Endothelial cell of umbilical vein (primary cell): ENCODE data around the gene FUT2. TPM values are rescaled to one million over a fixed set of nuclear protein-coding genes. Genes with fewer than 3 reads are reported as not detected.

Source experiments
- BruUV-seq: library from RNA; stranded (reverse); fragments of 400-500 nt; replicated peaks from 2 replicates; lab custom pipeline; 2021; lab: Mats Ljungman, UMichigan
- CTCF ChIA-PET: fragments of 300-600, 350-600 bp; sonication (Branson Sonifier 250); formaldehyde crosslinking; loops from one replicate; lab custom pipeline; 2021; ENCODE audit warnings: antibody characterized with exemption, inconsistent platforms; lab: Charles Lee
- POLR2A ChIA-PET: fragments of 300-600, 350-600 bp; sonication (Branson Sonifier 250); formaldehyde crosslinking; loops from one replicate; lab custom pipeline; 2021; ENCODE audit warnings: antibody characterized with exemption, inconsistent platforms; lab: Charles Lee
- DNase-seq: peaks from one replicate; pipeline ENCODE4 v3.0.0-alpha.2; 2011; ENCODE audit warnings: low read depth, low spot score
- FAIRE-seq: peaks from 2 replicates; lab custom pipeline; 2011; peaks lifted over from hg19 to GRCh38; lab: Jason Lieb, UNC
- H2AFZ ChIP-seq: 2 replicates; pipeline ENCODE4 v1.6.0; 2012; ENCODE audit warnings: low read depth, low read length, control low read depth, inconsistent platforms
- H3K27ac ChIP-seq: 2 replicates; pipeline ENCODE4 v1.5.1; 2011; ENCODE audit warnings: low read depth, mild to moderate bottlenecking, control low read depth, low read length, moderate library complexity; ENCODE audit not compliant: insufficient read depth
- H3K27me3 ChIP-seq, 2 experiments: 2 replicates each; pipeline versions ENCODE4 v1.6.0 to v1.6.1; 2011; ENCODE audit warnings: low read length in 2 of 2, mixed read lengths in 1 of 2; ENCODE audit not compliant: control insufficient read depth in 2 of 2, insufficient read depth in 2 of 2
- H3K36me3 ChIP-seq, 2 experiments: 2 replicates in 1 of 2; 3 replicates in 1 of 2; pipeline ENCODE4 v1.5.1; 2011; ENCODE audit warnings: low read length in 2 of 2, mild to moderate bottlenecking in 1 of 2, moderate library complexity in 1 of 2; ENCODE audit not compliant: control insufficient read depth in 2 of 2, insufficient read depth in 2 of 2; ENCODE audit errors: extremely low read depth in 1 of 2
- H3K4me1 ChIP-seq: 3 replicates; pipeline ENCODE4 v1.5.1; 2011; ENCODE audit warnings: mild to moderate bottlenecking, low read length; ENCODE audit not compliant: control insufficient read depth, insufficient read depth; ENCODE audit errors: extremely low read depth
- H3K4me2 ChIP-seq: 2 replicates; pipeline ENCODE4 v1.6.1; 2011; ENCODE audit warnings: low read length, control low read depth, mixed read lengths; ENCODE audit not compliant: insufficient read depth
- H3K4me3 ChIP-seq, 3 experiments: fragments of 200-600 bp in 1 of 3; sonication (generic), shearing (Covaris generic) in 1 of 3; replicated peaks in 1 of 3; 2 replicates each; pipeline ENCODE4 v1.5.1; 2011 to 2016; ENCODE audit warnings: control low read depth in 3 of 3, low read length in 3 of 3, mild to moderate bottlenecking in 2 of 3, inconsistent platforms in 1 of 3, low read depth in 1 of 3, moderate library complexity in 1 of 3; ENCODE audit not compliant: insufficient read depth in 1 of 3
- H3K79me2 ChIP-seq: 2 replicates; pipeline ENCODE4 v1.6.0; 2012; ENCODE audit warnings: low read length, inconsistent platforms; ENCODE audit not compliant: control insufficient read depth, insufficient read depth
- H3K9ac ChIP-seq: replicated peaks from 2 replicates; pipeline ENCODE3; 2011; ENCODE audit warnings: low read length, control low read depth; ENCODE audit not compliant: insufficient read depth; ENCODE audit errors: extremely low read depth
- H3K9me1 ChIP-seq: replicated peaks from 3 replicates; pipeline ENCODE4 v1.6.0; 2011; ENCODE audit warnings: mild to moderate bottlenecking, low read length; ENCODE audit not compliant: control insufficient read depth, insufficient read depth; ENCODE audit errors: extremely low read depth
- H3K9me3 ChIP-seq: replicated peaks from 2 replicates; pipeline ENCODE4 v1.5.1; 2012; ENCODE audit warnings: low read length, inconsistent platforms; ENCODE audit not compliant: control insufficient read depth, insufficient read depth
- H4K20me1 ChIP-seq: replicated peaks from 2 replicates; pipeline ENCODE3; 2011; ENCODE audit warnings: mild to moderate bottlenecking, low read length; ENCODE audit not compliant: control insufficient read depth, insufficient read depth; ENCODE audit errors: extremely low read depth
- CTCF ChIP-seq, 2 donors: IDR thresholded peaks; 1 replicate in 1 of 2; 2 replicates in 1 of 2; pipeline ENCODE4 v1.5.1; 2011; ENCODE audit warnings: low read length in 2 of 2, mild to moderate bottlenecking in 2 of 2, moderate library complexity in 2 of 2, control low read depth in 1 of 2, inconsistent platforms in 1 of 2, low read depth in 1 of 2; ENCODE audit not compliant: insufficient read depth in 1 of 2; ENCODE audit errors: extremely low read depth in 1 of 2
- EZH2 ChIP-seq: IDR thresholded peaks from 2 replicates; pipeline ENCODE4 v1.6.1; 2012; ENCODE audit warnings: borderline replicate concordance, low read depth, mild to moderate bottlenecking, moderate library complexity, low read length, inconsistent platforms; ENCODE audit not compliant: severe bottlenecking
- FOS ChIP-seq: IDR thresholded peaks from 2 replicates; pipeline ENCODE4 v1.6.1; 2011; ENCODE audit warnings: mild to moderate bottlenecking, low read length, moderate library complexity, borderline replicate concordance; ENCODE audit not compliant: insufficient read depth
- GATA2 ChIP-seq: IDR thresholded peaks from 2 replicates; pipeline ENCODE4 v1.7.0; 2011; ENCODE audit warnings: low read depth, mild to moderate bottlenecking, moderate library complexity, mixed read lengths, low read length; ENCODE audit not compliant: insufficient read length, insufficient read depth
- JUN ChIP-seq: IDR thresholded peaks from 2 replicates; pipeline ENCODE4 v1.6.1; 2011; ENCODE audit warnings: borderline replicate concordance, low read depth; ENCODE audit not compliant: insufficient read length, insufficient read depth
- MAX ChIP-seq: IDR thresholded peaks from 2 replicates; pipeline ENCODE4 v1.6.1; 2011; ENCODE audit not compliant: insufficient read depth, insufficient read length
- MYC ChIP-seq: IDR thresholded peaks from one replicate; pipeline ENCODE4 v1.6.1; 2011; ENCODE audit warnings: mild to moderate bottlenecking, low read depth, low read length
- POLR2A ChIP-seq: IDR thresholded peaks from 2 replicates; pipeline ENCODE4 v1.6.1; 2012; ENCODE audit warnings: low read depth, mild to moderate bottlenecking, control low read depth, low read length
- POLR2AphosphoS5 ChIP-seq: IDR thresholded peaks from 2 replicates; pipeline ENCODE4 v1.6.1; 2012; ENCODE audit warnings: low read depth, mild to moderate bottlenecking, control low read depth, low read length, moderate library complexity; ENCODE audit not compliant: insufficient read depth
- dilution Hi-C: fragments of 300-500 bp; cut with MboI; formaldehyde crosslinking; loops from one replicate; pipeline ENCODE4 v1.15.0; 2019; ENCODE audit warnings: low sequenced_read_pairs; ENCODE audit not compliant: extremely low pct_ligation_motif_present
- intact Hi-C: fragments of 100-400 bp; cut with micrococcal nuclease; formaldehyde crosslinking; loops from one replicate; pipeline ENCODE4 v1.10.0; 2022
- polyA plus RNA-seq, 4 experiments: library from polyadenylated mRNA; depleted of rRNA in 3 of 4; stranded (reverse) in 3 of 4; unstranded in 1 of 4; fragments of >200 nt; gene quantifications; 2 replicates each; pipeline versions ENCODE4 v1.2.1 to v1.2.3, GENCODE V29; 2011 to 2012; ENCODE audit warnings: missing spikeins in 1 of 4
- total RNA-seq: library from RNA; stranded (reverse); gene quantifications from 2 replicates; pipeline ENCODE4 v1.2.3, GENCODE V29; 2021

Gene FUT2
- total and polyA plus RNA-seq, 2 donors (not counting 3 experiments of a cell fraction or from before 2014, with no cell fraction given) = not detected

GRCh38 chr19:48680436-48681126 is 15.2 kb upstream of the FUT2 start:
- H2AFZ ChIP-seq = no peak overlapping the region
- ChIA-PET CTCF (no interaction called here), POLR2A (no interaction called here)
- no peak overlapping the region for H3K9ac ChIP-seq
- dilution Hi-C loops = no loop called here
- H3K27ac ChIP-seq = no peak overlapping the region
- FAIRE-seq = no peak
- H3K9me3 ChIP-seq = no peaks in the 10 kb centered on the region
- H3K36me3 ChIP-seq = no peaks in the 10 kb centered on the region
- H3K79me2 ChIP-seq = no peaks in the 10 kb centered on the region
- no peaks in the 10 kb centered on the region for H3K27me3 ChIP-seq
- H3K4me1 ChIP-seq = no peaks in the 10 kb centered on the region
- H3K4me3 ChIP-seq = no peak overlapping the region
- H3K4me2 ChIP-seq = no peak overlapping the region
- intact Hi-C loops = no loop called here
- no peaks in the 10 kb centered on the region for H4K20me1 ChIP-seq
- DNase-seq = no peak
- BruUV-seq = no TSS peak
- TF ChIP-seq EZH2 = no peak
- no peak for TF ChIP-seq GATA2
- TF ChIP-seq CTCF (IDR thresholded peaks at IDR 0.05; ENCODE audit: extremely low read depth in 1 of 2, insufficient read depth in 1 of 2, low read depth in 1 of 2, low read length in 2 of 2) = no peak
- TF ChIP-seq JUN = no peak
- TF ChIP-seq POLR2A = no peak
- no peak for TF ChIP-seq POLR2AphosphoS5
- TF ChIP-seq MYC = no peak
- no peak for TF ChIP-seq MAX
- no peak for TF ChIP-seq FOS
- no peaks in the 10 kb centered on the region for H3K9me1 ChIP-seq
